Mucosa of descending colon (tissue), 3 donors: ENCODE data around the gene SNX13. TPM values are rescaled to one million over a fixed set of nuclear protein-coding genes. Genes with fewer than 3 reads are reported as not detected.
A peak's percentile ranks its signal among the peaks of the same experiment; 100 is the strongest.
"Not testable (repeated sequence)": the region's sequence is repeated elsewhere in the genome, so short reads cannot be mapped to it uniquely, and the experiment has no call there.

Experiments used
- ATAC-seq: fragments of 200-7000 bp; cut with Tn5 transposase; one replicate; pipeline ENCODE4 v1.9.1; 2020; ENCODE audit warnings: mild to moderate bottlenecking, moderate library complexity
- DNase-seq, 3 donors: peaks; one replicate each; pipeline ENCODE4 v3.0.0-alpha.2; 2020
- H3K36me3 ChIP-seq: fragments of 200-600 bp; one replicate; pipeline ENCODE4 v1.8.0; 2021; ENCODE audit warnings: low read depth, mild to moderate bottlenecking
- H3K4me1 ChIP-seq: fragments of 200-600 bp; one replicate; pipeline ENCODE4 v1.8.0; 2021; ENCODE audit warnings: low read depth, mild to moderate bottlenecking
- H3K4me3 ChIP-seq: fragments of 200-600 bp; one replicate; pipeline ENCODE4 v1.8.0; 2021; ENCODE audit warnings: mild to moderate bottlenecking
- H3K9me3 ChIP-seq: fragments of 200-600 bp; one replicate; pipeline ENCODE4 v1.8.0; 2021; ENCODE audit warnings: mild to moderate bottlenecking
- intact Hi-C, 2 donors: fragments of 100-400 bp; cut with DNase I in 1 of 2; cut with micrococcal nuclease in 1 of 2; formaldehyde crosslinking; loops; one replicate each; pipeline versions ENCODE4 v1.11.0 to v1.11.1; 2022; cut with DNase I, micrococcal nuclease
- total RNA-seq, 3 donors: library from RNA; stranded (reverse); fragmentation: NEBNext Ultra II Directional in 2 of 3; extraction: Animal tissue kit (Norgen Biotek cat#: 25700) in 2 of 3; gene quantifications; one replicate each; pipeline versions ENCODE4 v1.2.1 to v1.2.4, GENCODE V29; 2021 to 2023
- TF ChIP-seq, protein P1 (sequence below): fragments of 200-600 bp; IDR thresholded peaks from one replicate; pipeline ENCODE4 v1.8.0; 2022; ENCODE audit warnings: antibody characterized with exemption, mild to moderate bottlenecking
- donor health status: DM: no; HTN: no; CAD: no; lungs with moderate emphysema.
- donor health status: DM: no; HTN: no; CAD: no.
- donor health status: DM: no; HTN: yes; CAD: no.

Gene SNX13
- total RNA-seq, 3 donors from 2014 or later: 72.2 to 89.4 (median 72.6) TPM

DNA sequence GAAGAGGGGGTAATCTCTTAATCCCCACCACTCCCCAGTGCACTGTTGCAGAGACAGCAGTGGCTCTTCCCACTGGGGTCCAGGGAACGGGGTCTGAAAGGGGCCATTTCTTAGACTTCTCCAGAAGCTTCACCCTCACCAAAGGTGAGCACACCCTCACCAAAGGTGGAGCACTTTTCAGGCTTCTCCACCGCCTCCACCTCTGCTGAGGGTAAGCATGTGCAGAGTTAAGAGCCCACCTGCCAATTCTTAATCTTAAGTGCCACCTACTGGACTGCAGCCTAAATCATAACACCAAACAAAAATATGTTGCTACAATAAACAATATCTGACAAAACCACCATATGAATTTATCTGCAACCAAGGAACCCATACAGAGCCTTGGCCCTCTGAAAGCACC is 27.0 kb downstream of the SNX13 start:
- no peak overlapping the region for H3K4me3 ChIP-seq
- TF ChIP-seq, protein P1, sequence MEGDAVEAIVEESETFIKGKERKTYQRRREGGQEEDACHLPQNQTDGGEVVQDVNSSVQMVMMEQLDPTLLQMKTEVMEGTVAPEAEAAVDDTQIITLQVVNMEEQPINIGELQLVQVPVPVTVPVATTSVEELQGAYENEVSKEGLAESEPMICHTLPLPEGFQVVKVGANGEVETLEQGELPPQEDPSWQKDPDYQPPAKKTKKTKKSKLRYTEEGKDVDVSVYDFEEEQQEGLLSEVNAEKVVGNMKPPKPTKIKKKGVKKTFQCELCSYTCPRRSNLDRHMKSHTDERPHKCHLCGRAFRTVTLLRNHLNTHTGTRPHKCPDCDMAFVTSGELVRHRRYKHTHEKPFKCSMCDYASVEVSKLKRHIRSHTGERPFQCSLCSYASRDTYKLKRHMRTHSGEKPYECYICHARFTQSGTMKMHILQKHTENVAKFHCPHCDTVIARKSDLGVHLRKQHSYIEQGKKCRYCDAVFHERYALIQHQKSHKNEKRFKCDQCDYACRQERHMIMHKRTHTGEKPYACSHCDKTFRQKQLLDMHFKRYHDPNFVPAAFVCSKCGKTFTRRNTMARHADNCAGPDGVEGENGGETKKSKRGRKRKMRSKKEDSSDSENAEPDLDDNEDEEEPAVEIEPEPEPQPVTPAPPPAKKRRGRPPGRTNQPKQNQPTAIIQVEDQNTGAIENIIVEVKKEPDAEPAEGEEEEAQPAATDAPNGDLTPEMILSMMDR: no peak
- peaks cover 8% of the 10 kb centered on the region for H3K9me3 ChIP-seq
- DNase-seq (no peak), ATAC-seq (no peak)
- H3K36me3 ChIP-seq: no peaks in the 10 kb centered on the region
- intact Hi-C loops: no loop called here
- H3K4me1 ChIP-seq: no peaks in the 10 kb centered on the region

DNA sequence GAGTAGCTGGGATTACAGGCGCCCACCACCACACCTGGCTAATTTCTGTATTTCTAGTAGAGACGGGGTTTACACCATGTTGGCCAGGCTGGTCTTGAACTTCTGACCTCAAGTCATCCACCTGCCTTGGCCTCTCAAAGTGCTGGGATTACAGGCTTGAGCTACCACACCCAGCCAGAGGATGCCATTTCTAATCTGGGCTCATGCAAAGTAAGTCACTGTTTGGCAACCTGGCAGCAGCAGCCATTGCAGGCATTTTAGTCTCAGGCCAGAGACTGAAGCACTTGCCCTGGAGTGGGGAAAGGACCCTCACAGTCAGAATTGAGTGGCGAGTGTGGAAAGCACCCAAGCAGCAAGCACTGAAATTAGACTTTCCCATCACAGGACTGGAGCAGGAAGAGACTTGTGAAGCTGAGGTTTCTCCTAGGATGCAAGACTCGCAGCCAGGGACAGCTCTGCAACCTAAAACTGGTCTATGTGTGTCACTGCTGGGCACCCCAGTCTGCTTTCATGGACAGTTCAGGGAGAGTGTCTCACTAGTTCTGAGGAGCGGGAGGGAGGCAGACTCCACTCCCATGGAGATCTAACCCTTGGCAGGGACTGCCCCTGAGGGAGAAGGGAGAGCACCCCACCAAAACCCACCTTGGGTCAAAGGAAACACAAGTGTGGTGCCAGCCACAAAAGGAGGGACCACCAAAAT is 27.6 kb downstream of the SNX13 start:
- TF ChIP-seq, protein P1: no peak
- H3K36me3 ChIP-seq: no peaks in the 10 kb centered on the region
- H3K4me1 ChIP-seq: no peaks in the 10 kb centered on the region
- intact Hi-C loops: no loop called here
- peaks cover 8% of the 10 kb centered on the region for H3K9me3 ChIP-seq
- DNase-seq (no peak), ATAC-seq (no peak)
- H3K4me3 ChIP-seq: no peak overlapping the region

DNA sequence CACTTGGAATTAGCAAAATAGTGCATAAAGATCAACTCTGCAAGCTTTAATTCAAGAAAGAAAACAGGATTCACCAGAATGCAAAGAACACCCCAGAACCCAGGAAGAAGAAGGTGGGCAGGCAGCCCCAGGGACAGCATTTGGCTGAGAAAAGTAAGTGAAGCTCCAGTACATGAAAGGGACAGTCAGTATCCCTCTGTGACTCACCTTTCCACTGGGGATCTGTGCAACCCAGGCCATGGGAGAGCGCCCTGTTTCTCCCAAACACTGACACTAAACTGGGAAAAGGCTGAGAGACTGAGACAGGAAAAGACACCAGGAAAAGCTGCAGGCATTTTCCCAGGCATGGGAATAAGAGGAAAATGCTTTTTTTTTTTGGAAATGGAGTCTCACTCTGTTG is 28.2 kb downstream of the SNX13 start:
- no peaks in the 10 kb centered on the region for H3K4me1 ChIP-seq
- DNase-seq (no peak), ATAC-seq (no peak)
- TF ChIP-seq, protein P1: no peak
- H3K36me3 ChIP-seq: no peaks in the 10 kb centered on the region
- intact Hi-C loops: no loop called here
- H3K4me3 ChIP-seq: no peak overlapping the region
- H3K9me3 ChIP-seq: peaks cover 4% of the 10 kb centered on the region

DNA sequence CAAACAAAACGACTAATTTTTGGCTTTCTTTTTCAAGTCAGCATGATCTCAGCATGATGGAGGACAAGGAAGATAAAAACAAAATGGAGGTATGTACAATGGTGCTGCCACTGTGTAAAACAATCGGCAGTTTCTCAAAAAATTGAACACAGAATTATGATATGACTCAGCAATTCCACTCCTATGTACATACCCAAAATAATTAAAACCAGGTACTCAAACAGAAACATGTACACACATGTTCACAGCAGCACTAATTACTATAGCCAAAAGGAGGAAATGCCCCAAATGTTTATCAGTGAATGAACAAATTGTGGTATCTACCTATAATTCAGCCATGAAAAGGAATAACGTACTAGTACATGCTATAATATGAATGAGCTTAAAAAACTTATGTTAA is 29.9 kb downstream of the SNX13 start:
- ATAC-seq (no peak), DNase-seq (no peak)
- H3K36me3 ChIP-seq: no peaks in the 10 kb centered on the region
- no peaks in the 10 kb centered on the region for H3K9me3 ChIP-seq
- intact Hi-C loops: no loop called here
- TF ChIP-seq, protein P1: no peak
- no peak overlapping the region for H3K4me3 ChIP-seq
- peaks cover 6% of the 10 kb centered on the region for H3K4me1 ChIP-seq

DNA sequence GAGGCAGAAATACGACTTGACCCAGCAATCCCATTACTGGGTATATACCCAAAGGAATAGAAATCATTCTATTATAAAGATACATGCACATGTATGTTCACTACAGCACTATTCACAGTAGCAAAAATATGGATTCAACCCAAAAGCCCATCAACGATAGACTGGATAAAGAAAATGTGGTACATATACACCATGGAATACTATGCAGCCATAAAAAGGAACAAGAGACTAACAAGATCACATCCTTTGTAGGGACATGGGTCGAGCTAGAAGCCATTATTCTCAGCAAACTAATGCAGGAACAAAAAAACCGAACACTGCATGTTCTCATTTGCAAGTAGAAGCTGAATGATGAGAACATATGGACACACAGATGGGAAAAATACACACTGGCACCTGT is 31.0 kb downstream of the SNX13 start:
- intact Hi-C loops: not testable (repeated sequence)

DNA sequence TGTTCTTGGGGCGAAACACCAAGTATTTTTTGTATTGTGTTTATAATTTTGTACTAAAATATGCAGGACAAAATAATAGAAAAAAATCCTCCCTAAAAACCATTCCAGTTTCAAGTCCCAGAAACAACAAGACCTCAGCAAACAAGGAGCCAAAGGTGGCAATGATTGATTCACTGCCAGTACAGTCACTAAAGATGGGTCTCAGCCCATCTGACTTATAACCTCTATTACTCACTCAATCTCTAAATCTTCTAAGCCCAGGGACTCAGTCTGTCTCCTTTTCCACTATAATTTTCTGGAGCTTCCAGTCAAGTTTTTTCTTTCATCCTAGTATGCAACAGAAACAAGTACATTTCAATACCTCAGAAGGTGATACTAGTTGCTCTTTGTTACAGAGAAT is 33.3 kb downstream of the SNX13 start:
- DNase-seq: no peak
- Histone ChIP-seq H3K4me3 (no peak overlapping the region), H3K9me3 (no peaks in the 10 kb centered on the region), H3K36me3 (no peaks in the 10 kb centered on the region), H3K4me1 (peaks cover 6% of the 10 kb centered on the region)
- peak; percentile 49 for ATAC-seq
- intact Hi-C loops: no loop called here
- TF ChIP-seq, protein P1: no peak

More for the DNA sequence above, 31.0 kb downstream of the SNX13 start:
- H3K9me3 ChIP-seq, DNase-seq, H3K36me3 ChIP-seq, H3K4me3 ChIP-seq, ATAC-seq, H3K4me1 ChIP-seq: not testable (repeated sequence)
